Esophagus (tissue), 2 donors: Measurements from ENCODE around the gene ZGLP1. TPM values are rescaled to one million over a fixed set of nuclear protein-coding genes. Genes with fewer than 3 reads are reported as not detected.

Source experiments
- H3K27ac ChIP-seq, 2 donors: one replicate each; pipeline ENCODE4 v1.5.1; 2013; ENCODE audit warnings: low read depth in 2 of 2, mild to moderate bottlenecking in 2 of 2, inconsistent platforms in 1 of 2, low read length in 1 of 2, moderate library complexity in 1 of 2
- H3K27me3 ChIP-seq, 2 donors: one replicate each; pipeline ENCODE4 v1.6.1; 2013; ENCODE audit warnings: low read length in 2 of 2, control low read depth in 1 of 2, mild to moderate bottlenecking in 1 of 2; ENCODE audit not compliant: insufficient read depth in 2 of 2, control insufficient read depth in 1 of 2
- H3K36me3 ChIP-seq, 2 donors: one replicate each; pipeline ENCODE4 v1.6.1; 2013; ENCODE audit warnings: low read length in 1 of 2; ENCODE audit not compliant: control insufficient read depth in 2 of 2, insufficient read depth in 2 of 2
- H3K4me1 ChIP-seq, 2 donors: one replicate each; pipeline ENCODE4 v1.6.1; 2013; ENCODE audit warnings: low read length in 1 of 2; ENCODE audit not compliant: control insufficient read depth in 2 of 2, insufficient read depth in 2 of 2
- H3K4me3 ChIP-seq, 2 donors: one replicate each; pipeline ENCODE4 v1.5.1; 2013; ENCODE audit warnings: low read length in 2 of 2, mild to moderate bottlenecking in 2 of 2, low read depth in 1 of 2, moderate library complexity in 1 of 2
- H3K9me3 ChIP-seq, 2 donors: one replicate each; pipeline ENCODE4 v1.6.1; 2013; ENCODE audit warnings: mild to moderate bottlenecking in 2 of 2, low read depth in 1 of 2, low read length in 1 of 2, moderate library complexity in 1 of 2; ENCODE audit not compliant: control insufficient read depth in 2 of 2, insufficient read depth in 1 of 2
- WGBS, 2 donors: extraction: QIAGEN DNeasy Blood & Tissue Kit; methylation state at CpG; one replicate each; pipeline ENCODE4 v1.1.7; 2013; 5-methylcytosine and 5-hydroxymethylcytosine counted together
- polyA plus RNA-seq, 2 donors: library from polyadenylated mRNA; stranded (reverse); fragments of 200-250 nt; gene quantifications; one replicate each; pipeline ENCODE4 v1.2.3, GENCODE V29; 2013
- donor health status: healthy with polysubstance abuse.
- donor health status: Bipolar disorder and iron deficiency.

Gene ZGLP1
- polyA plus RNA-seq, 2 donors: 2.0 to 8.2 TPM

DNA sequence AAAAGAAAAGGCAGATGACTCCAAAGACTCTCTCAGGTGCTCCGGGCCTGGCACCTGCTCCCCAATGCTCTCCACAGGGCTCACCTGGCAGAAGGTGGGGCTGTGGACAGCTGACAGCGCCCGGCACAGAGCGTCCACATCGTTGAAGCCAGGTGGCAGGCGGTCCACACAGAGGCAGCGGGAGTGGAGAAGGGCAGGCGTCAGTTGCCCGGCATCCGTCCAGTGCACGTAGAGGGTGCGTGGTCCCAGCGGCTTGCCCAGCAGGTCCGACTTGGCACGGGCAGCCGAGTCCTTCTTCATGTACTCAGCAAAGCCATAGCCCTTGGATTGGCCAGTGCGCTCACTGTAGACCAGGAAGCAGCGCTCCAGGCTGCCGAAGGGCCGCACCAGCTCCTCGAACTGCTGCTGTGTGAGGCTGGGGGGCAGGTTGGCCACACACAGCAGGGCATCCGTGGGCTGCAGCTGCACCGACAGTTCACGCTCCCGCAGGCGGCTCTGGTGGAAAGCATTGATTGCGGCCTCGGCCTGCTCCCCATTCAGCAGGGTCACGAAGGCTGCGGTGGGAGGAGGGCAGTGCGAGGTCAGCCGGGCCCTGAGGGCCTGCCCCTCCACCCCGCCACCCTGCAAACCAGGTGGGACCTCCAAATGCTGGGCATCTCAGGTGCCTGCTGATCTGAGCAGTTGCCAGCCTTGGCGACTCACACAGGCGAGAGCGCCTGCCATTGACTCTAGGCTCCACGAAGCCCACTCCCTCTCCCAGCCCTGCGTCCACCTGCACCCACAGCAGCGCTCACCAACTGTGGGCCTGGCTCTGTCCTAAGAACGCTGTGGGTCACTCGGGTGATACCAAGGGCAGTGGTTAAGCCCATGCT, 19.2 kb upstream of the ZGLP1 start:
- Histone ChIP-seq H3K27me3 (no peaks in the 10 kb centered on the region), H3K9me3 (no peaks in the 10 kb centered on the region), H3K36me3 (peaks cover 0 to 38% of the 10 kb centered on the region in 2 donors), H3K4me1 (peaks cover 4 to 7% of the 10 kb centered on the region in 2 donors), H3K27ac (no peak overlapping the region), H3K4me3 (no peak overlapping the region)
- WGBS, 2 donors: 95 to 97% methylated on average over 41 of the region's 41 CpGs

DNA sequence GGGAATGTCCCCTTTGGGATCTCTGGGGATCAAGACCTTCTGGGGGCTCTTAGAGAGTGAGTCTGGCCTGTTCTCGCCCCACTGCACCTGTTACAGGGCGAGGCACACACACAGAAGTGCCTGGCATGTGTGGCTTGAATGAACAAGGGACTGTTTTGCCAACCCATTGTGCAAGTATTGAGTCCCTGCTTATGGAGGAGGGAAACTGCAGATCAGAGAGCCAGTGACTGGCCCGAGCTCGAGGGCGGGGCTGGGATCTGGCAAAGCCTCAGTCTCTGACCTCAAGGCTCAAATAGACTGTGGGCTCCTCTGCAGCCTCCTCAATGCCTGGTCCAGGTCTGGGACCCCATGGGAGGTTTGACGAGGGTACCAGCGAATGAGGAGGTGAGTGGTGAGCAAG, 18.2 kb upstream of the ZGLP1 start:
- Histone ChIP-seq H3K27me3 (no peaks in the 10 kb centered on the region), H3K36me3 (peaks cover under 1 to 45% of the 10 kb centered on the region in 2 donors), H3K4me1 (peaks cover 4 to 6% of the 10 kb centered on the region in 2 donors), H3K27ac (no peak overlapping the region), H3K9me3 (no peaks in the 10 kb centered on the region), H3K4me3 (no peak overlapping the region)
- WGBS, 2 donors: 85 to 87% methylated on average over 6 to 7 of the region's 7 CpGs

DNA sequence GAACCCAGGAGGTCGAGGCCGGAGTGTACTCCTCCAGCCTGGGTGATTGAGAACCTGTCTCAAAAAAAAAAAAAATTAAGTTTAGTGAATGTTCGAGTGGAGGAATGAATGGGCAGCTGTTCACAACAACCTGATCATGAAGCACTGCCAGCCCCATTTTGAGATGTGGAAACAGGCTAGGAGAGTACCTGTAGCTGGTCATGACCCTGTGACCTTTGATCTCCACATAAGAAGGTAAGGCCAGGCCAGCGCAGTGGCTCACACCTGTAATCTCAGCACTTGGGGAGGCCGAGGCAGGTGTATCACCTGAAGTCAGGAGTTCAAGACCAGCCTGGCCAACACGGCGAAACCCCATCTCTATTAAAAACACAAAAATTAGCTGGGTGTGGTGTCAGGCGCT, 16.1 kb upstream of the ZGLP1 start:
- no peak overlapping the region for H3K27ac ChIP-seq
- H3K4me1 ChIP-seq: no peaks in the 10 kb centered on the region
- H3K9me3 ChIP-seq: no peaks in the 10 kb centered on the region
- no peak overlapping the region for H3K4me3 ChIP-seq
- peaks cover 2 to 62% of the 10 kb centered on the region in 2 donors for H3K36me3 ChIP-seq
- WGBS, 2 donors: 91 to 92% methylated on average over 8 of the region's 8 CpGs
- H3K27me3 ChIP-seq: no peaks in the 10 kb centered on the region

DNA sequence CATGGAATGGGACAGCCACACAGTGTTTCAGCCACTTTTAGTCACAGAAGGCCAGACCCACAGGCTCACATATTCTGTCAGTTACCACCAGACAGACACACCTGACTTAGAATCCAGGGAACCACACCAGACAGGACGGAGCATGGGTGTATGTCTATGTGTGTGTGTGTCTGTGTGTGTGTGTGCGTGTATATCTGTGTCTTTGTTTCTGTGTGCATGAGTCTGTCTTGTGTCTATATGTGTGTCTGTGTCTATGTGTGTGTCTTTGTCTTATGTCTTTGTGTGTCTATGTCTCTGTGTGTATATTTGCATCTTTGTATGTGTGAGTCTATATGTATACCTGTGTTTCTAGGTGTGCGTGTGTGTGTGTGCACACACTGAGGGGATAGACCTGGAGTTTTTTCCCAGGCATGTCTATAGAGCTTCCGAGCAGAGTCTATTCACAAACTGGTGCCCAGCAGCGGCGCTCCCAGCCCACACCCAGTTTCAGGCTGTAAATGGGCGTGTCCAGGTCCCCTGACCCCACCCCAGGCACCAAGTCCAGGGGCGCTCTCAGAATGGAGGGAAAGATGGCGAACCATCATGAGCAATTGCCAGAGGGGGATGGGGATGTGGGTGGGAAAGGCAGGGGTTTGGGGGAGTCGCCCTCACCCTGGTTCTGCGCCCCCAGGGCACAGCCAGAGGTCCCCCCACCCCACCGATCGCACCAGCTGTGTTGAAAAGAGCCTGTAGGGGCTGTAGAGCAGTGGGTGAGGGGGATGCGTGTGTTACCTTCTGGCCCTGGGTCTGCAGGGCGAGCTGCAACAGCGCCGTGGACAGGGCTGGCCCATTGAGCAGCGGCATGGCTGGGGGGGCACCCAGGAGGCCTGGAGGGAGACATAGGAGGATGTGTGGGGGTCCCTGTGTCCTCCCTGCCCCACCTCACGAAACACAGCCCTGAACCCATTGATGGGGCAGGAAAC, 12.5 kb upstream of the ZGLP1 start:
- WGBS, 2 donors: 90 to 93% methylated on average over 19 of the region's 19 CpGs
- no peaks in the 10 kb centered on the region for H3K4me1 ChIP-seq
- H3K27me3 ChIP-seq: no peaks in the 10 kb centered on the region
- H3K27ac ChIP-seq: no peak overlapping the region
- no peaks in the 10 kb centered on the region for H3K9me3 ChIP-seq
- no peak overlapping the region for H3K4me3 ChIP-seq
- peaks cover 5 to 55% of the 10 kb centered on the region in 2 donors for H3K36me3 ChIP-seq

DNA sequence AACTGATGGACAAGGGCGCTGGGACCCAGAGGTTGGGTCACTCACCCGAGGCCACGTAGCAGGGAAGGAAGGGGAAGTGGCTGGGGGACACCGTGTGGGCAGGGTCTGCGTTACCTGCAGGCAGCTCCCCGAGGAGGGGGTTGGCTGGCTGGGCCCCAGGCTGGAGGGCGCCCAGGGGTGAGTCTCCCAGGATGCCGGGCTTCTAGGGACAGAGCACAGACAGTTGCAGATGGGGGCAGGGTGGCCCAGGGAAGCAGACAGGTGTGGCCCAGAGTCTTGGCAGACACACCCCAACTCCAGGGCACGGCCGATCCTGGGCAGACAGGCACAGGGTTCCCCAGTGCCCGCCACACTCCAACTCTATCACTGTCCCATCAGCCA, 11.8 kb upstream of the ZGLP1 start:
- Histone ChIP-seq H3K36me3 (peaks cover 5 to 51% of the 10 kb centered on the region in 2 donors), H3K27me3 (no peaks in the 10 kb centered on the region), H3K4me3 (no peak overlapping the region), H3K4me1 (no peaks in the 10 kb centered on the region), H3K9me3 (no peaks in the 10 kb centered on the region), H3K27ac (no peak overlapping the region)
- WGBS, 2 donors: 83 to 88% methylated on average over 10 to 11 of the region's 11 CpGs

DNA sequence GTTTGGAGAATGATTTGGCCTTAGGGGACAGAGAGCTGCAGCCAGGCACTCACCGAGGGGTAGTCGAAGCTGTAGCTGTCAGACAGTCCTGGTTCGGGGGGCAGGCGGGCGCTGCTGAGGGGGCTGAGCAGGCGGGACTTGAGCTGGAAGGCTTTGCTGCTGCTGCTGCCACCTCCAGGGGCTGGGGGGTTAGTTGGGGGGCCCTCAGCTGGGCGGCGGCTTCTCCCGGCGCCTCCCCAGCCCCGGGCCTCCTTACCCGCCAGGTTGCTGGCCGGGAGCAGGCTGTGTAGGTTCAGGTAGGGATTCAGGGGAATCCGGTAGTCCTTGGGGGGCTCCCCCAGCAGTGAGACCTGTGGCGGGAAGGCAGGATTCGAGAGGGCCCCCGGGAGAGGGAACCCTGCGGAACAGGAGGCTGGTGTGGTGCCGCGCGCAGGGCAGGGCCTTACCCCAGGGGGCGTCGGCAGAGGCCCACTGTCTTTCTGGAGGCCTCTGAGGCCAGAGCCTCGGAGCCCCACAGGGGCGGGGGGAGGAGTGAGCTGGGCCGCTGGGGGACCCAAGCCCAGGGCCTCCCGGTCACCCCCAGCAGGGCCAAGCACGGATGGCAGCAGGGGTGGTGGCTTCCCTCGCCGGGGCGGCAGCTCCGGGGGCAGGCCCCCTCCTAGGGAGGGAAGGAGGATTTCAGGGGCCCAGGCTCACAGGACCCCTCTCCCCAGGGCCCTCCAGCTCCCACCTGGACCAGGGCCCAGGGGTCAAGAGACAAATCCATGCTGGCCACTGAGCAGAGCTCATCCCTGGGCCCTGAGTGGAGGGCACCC, 11.2 kb upstream of the ZGLP1 start:
- H3K27me3 ChIP-seq: no peaks in the 10 kb centered on the region
- H3K9me3 ChIP-seq: no peaks in the 10 kb centered on the region
- no peak overlapping the region for H3K27ac ChIP-seq
- no peaks in the 10 kb centered on the region for H3K4me1 ChIP-seq
- no peak overlapping the region for H3K4me3 ChIP-seq
- H3K36me3 ChIP-seq: peaks cover 5 to 50% of the 10 kb centered on the region in 2 donors
- 93% methylated on average over 31 to 32 of the region's 32 CpGs for WGBS, 2 donors

DNA sequence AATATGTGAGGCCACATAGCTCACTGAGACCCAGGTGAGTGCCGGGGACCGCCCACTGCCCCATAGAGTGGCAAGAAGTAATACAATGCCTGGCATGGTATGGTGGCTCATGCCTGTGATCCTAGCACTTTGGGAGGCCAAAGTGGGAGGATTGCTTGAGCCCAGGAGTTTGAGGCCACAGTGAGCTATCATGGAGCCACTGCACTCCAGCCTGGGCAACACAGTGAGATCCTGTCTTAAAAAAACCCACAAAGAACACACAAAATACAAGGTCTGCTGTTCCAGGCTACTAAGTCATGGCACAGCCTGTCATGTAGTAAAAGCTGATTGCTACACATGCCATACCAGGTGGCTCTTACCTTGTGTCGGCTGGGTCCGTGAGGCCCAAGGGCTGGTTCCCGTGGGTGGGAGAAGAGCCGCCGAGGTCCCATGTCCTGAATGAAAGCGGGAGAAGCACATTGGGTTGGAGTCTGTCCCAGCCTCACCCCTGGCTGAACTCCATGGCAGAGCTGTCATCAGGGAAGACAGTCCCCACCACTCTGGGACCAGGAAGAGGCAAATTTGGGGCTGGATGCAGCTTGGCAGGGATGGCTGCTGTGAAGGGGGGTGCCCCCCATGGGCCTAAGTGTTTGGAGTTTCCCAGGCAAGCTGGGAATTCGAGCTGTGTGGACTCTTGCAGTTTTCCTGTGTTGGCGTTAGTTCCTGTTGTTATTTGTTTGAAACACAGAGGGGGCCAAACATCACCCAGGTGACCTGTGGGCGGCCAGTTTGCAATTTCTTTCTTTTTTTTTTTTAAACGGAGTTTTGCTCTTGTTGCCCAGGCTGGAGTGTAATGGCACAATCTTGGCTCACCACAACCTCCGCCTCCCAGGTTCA, 9.4 kb upstream of the ZGLP1 start:
- Histone ChIP-seq H3K4me3 (no peak overlapping the region), H3K4me1 (peaks cover 0 to 2% of the 10 kb centered on the region in 2 donors), H3K27me3 (no peaks in the 10 kb centered on the region), H3K27ac (no peak overlapping the region), H3K36me3 (peaks cover 5 to 42% of the 10 kb centered on the region in 2 donors), H3K9me3 (no peaks in the 10 kb centered on the region)
- 90 to 95% methylated on average over 13 of the region's 13 CpGs for WGBS, 2 donors

DNA sequence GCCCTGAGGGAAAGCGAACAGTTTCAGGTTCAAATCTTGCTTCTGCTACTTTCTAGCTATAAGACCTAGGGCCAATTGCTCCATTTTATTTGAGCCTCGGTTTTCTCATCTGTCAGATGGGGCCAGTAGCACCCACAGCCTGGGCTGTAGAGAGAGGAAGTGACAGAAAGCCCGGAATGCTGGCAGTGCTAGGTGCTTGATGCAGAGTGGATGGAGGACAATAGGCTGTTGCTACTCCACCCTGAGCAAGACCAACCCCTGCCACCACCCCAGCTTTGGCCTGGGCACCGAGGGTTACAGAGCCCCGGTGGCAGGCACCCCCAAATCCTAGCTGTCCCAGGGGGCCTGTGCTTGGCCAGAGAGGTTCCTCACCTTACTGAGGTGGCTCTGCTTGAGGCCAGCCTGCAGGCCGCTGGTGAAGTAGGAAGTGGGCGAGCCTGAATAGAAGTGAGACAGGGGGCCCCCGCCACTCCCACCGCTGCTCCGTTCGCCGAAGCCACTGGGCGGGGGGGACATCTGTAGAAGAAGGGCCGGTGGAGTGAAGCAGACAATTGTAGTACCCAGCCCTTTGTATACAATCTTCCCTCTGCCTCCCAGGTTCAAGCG, 8.3 kb upstream of the ZGLP1 start:
- H3K9me3 ChIP-seq: no peaks in the 10 kb centered on the region
- peaks cover 5 to 36% of the 10 kb centered on the region in 2 donors for H3K36me3 ChIP-seq
- H3K4me3 ChIP-seq: no peak overlapping the region
- peaks cover 0 to 2% of the 10 kb centered on the region in 2 donors for H3K4me1 ChIP-seq
- H3K27me3 ChIP-seq: no peaks in the 10 kb centered on the region
- no peak overlapping the region for H3K27ac ChIP-seq
- WGBS, 2 donors: 93% methylated on average over 15 of the region's 15 CpGs
